ENCODE measurements around the gene PLAAT4. TPM values are rescaled to one million over a fixed set of nuclear protein-coding genes. Genes with fewer than 3 reads are reported as not detected.

Gene PLAAT4
- total and polyA plus RNA-seq, 2 donors (not counting 3 experiments of a cell fraction or from before 2014, with no cell fraction given): 0.95 to 1.7 TPM

- TF ChIP-seq JUN (IDR thresholded peaks at IDR 0.05; ENCODE audit: borderline replicate concordance, insufficient read depth, insufficient read length, low read depth): no peak
- TF ChIP-seq POLR2A (IDR thresholded peaks at IDR 0.05; ENCODE audit: low read depth, low read length): no peak
- no peak for TF ChIP-seq MYC (IDR thresholded peaks at IDR 0.05; ENCODE audit: low read depth, low read length)
- no peak for TF ChIP-seq POLR2AphosphoS5 (IDR thresholded peaks at IDR 0.05; ENCODE audit: insufficient read depth, low read depth, low read length)
- TF ChIP-seq EZH2 (IDR thresholded peaks at IDR 0.05; ENCODE audit: borderline replicate concordance, low read depth, low read length, severe bottlenecking): no peak
- no peak for TF ChIP-seq MAX (IDR thresholded peaks at IDR 0.05; ENCODE audit: insufficient read depth, insufficient read length)
- TF ChIP-seq GATA2 (IDR thresholded peaks at IDR 0.05; ENCODE audit: insufficient read depth, insufficient read length, low read depth, low read length): no peak
- no peak for TF ChIP-seq FOS (IDR thresholded peaks at IDR 0.05; ENCODE audit: borderline replicate concordance, insufficient read depth, low read length)
- no peak for TF ChIP-seq CTCF (IDR thresholded peaks at IDR 0.05; ENCODE audit: extremely low read depth in 1 of 2, insufficient read depth in 1 of 2, low read depth in 1 of 2, low read length in 2 of 2)
- no peaks in the 10 kb centered on the region for H3K36me3 ChIP-seq (ENCODE audit: control insufficient read depth in 2 of 2, extremely low read depth in 1 of 2, insufficient read depth in 2 of 2, low read length in 2 of 2)
- H3K9ac ChIP-seq (replicated peaks; ENCODE audit: extremely low read depth, insufficient read depth, low read length): no peak overlapping the region
- H4K20me1 ChIP-seq (replicated peaks; ENCODE audit: control insufficient read depth, extremely low read depth, insufficient read depth, low read length): no peaks in the 10 kb centered on the region
- FAIRE-seq: no peak
- no TSS peak for BruUV-seq (replicated peaks)
- intact Hi-C loops (cut with micrococcal nuclease) (no loop called here), dilution Hi-C loops (cut with MboI; ENCODE audit: extremely low pct_ligation_motif_present, low sequenced_read_pairs) (no loop called here)
- no peaks in the 10 kb centered on the region for H3K9me1 ChIP-seq (replicated peaks; ENCODE audit: control insufficient read depth, extremely low read depth, insufficient read depth, low read length)
- H3K4me1 ChIP-seq (ENCODE audit: control insufficient read depth, extremely low read depth, insufficient read depth, low read length): peaks cover 8% of the 10 kb centered on the region
- no peaks in the 10 kb centered on the region for H3K9me3 ChIP-seq (replicated peaks; ENCODE audit: control insufficient read depth, insufficient read depth, low read length)
- no peak for DNase-seq (ENCODE audit: low read depth, low spot score)
- CTCF ChIA-PET: no interaction called here
- H3K4me3 ChIP-seq (replicated peaks in 1 of 3; ENCODE audit: insufficient read depth in 1 of 3, low read depth in 1 of 3, low read length in 3 of 3): no peak overlapping the region
- H2AFZ ChIP-seq (ENCODE audit: low read depth, low read length): no peak overlapping the region
- H3K27ac ChIP-seq (ENCODE audit: insufficient read depth, low read depth, low read length): no peak overlapping the region
- POLR2A ChIA-PET: no interaction called here
- H3K27me3 ChIP-seq (ENCODE audit: control insufficient read depth in 2 of 2, insufficient read depth in 2 of 2, low read length in 2 of 2): peaks cover 0 to 2% of the 10 kb centered on the region in 2 experiments
- H3K4me2 ChIP-seq (ENCODE audit: insufficient read depth, low read length): no peak overlapping the region
- no peaks in the 10 kb centered on the region for H3K79me2 ChIP-seq (ENCODE audit: control insufficient read depth, insufficient read depth, low read length)
These were observed 1.6 kb upstream of the PLAAT4 start for GRCh38 chr11:63534895-63535461.
